ENCODE measurements around the gene RGMA.

GRCh38 chr15:93072411-93073394 lies 16.3 kb downstream of the RGMA start:
- no peak for TF ChIP-seq CTCF (IDR thresholded peaks at IDR 0.05; ENCODE audit: low read depth, low read length)
- no peak for TF ChIP-seq POLR2A (IDR thresholded peaks at IDR 0.05; ENCODE audit: extremely low read depth, insufficient read length)
- no peak for TF ChIP-seq MYC (IDR thresholded peaks at IDR 0.05; ENCODE audit: low read depth, low read length)
